Measurements from ENCODE around the gene SOCS2.

The SOCS2 gene, protein sequence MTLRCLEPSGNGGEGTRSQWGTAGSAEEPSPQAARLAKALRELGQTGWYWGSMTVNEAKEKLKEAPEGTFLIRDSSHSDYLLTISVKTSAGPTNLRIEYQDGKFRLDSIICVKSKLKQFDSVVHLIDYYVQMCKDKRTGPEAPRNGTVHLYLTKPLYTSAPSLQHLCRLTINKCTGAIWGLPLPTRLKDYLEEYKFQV

DNA sequence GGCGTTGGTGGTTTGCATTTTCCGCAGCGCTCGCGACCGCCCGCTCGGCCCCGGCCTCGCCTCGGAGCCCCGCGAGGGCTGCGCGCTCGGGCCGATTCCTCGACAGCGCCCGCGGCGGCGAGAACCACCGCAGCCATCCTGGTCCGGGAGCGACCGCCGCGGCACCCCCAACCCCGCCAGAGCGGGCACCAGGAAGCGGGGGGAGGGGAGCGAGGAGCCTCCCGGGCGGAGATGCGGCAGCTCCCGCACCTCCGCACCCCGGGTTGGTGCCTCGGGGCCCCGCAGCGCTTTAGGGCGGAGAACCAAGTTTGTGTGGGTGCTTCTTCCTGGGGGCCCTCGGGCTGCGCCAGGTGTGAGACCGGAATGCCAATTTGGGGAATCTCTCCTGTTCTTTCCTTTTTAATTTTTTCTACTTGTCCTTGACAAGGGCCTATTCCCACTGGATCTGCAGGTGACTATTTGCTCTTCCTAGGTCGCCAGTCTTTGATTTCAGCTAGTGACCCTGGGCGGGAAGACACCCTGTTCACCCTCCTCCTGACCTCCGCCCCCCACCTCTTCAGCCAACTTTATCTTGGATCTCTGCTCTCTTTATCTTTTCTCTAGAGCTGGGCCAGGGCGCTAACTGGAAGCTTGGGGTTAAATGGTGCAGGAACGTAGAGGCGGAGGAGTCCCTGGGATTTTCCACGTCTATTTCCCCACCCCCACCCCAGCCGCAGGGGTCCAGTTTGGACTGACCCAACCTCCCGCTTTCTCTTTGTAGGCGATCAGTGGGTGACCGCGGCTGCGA, at the start of gene SOCS2:
Gene SOCS2 (plus strand): TSS at position 751 of the 787 bp plus-strand sequence. CDS start 223 bp downstream, outside the sequence.
- no peak for TF ChIP-seq CTCF (IDR thresholded peaks at IDR 0.05)

DNA sequence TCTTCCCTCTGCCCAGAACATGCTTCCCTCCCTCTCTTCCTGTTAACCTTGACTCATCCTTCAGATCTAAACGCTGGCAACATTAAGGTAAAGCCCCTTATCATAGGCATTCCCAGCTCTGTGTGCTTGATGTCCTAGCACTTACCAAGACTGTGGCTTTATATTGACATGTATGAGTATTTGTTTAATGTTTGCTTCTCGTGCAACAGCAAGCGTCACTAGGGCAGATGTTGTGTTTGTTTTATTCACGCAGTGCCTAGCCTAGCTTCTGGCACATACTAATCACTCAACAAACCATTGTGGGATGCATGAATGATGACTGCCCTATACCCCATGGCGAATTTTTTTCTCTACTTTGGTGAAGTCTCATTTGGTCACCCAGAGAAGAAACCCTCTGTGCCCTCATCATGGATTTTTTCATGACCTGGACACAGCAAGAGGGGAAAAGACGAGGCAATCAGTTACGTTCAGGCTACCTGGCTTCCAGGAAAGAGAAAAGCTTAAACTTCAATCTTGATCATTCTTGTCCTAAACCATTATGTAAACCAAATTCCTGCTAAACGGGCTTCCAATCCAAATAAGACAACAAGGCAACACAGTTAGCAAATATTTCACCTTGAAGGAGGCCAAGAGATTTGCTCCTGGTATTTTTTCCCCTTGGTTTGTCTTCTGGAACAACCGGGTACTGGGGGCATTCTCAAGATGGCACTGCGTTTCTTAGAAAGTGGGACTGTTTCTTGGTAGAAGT, 47.9 kb upstream of the SOCS2 start:
- no peak for TF ChIP-seq CTCF (IDR thresholded peaks at IDR 0.05)

DNA sequence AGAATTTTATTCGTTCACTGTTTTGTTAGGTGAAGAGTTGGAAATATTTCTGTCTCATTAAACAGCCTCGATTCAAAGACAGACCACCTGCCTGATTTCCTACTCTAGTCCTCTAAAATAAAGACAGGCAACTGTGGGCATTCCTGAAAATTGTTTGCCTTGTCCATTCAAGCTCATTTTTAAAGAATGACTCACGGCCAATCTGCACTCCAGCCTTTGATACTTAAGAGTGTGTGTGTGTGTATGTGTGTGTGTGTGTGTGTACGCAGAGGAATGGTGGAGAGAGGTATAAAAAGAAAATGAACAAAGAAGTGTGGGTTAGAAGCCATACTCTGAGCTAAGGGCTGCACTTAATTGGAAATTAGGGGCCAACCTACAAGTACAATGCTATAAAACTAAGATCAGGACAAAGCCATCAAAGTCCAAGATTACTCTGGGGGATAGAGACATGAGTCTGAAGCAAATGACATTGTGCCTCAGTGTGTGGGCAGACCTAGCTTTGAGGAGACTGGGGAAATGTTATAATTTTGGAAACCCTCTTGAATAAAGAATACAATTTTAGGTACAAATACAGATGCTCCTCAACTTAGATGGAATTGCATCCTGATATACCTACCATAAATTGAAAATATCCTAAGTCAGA, 45.6 kb upstream of the SOCS2 start:
- no peak for TF ChIP-seq CTCF (IDR thresholded peaks at IDR 0.05)

- TF ChIP-seq CTCF (IDR thresholded peaks at IDR 0.05): no peak
These were observed 42.1 kb upstream of the SOCS2 start for GRCh38 chr12:93530358-93530757.

DNA sequence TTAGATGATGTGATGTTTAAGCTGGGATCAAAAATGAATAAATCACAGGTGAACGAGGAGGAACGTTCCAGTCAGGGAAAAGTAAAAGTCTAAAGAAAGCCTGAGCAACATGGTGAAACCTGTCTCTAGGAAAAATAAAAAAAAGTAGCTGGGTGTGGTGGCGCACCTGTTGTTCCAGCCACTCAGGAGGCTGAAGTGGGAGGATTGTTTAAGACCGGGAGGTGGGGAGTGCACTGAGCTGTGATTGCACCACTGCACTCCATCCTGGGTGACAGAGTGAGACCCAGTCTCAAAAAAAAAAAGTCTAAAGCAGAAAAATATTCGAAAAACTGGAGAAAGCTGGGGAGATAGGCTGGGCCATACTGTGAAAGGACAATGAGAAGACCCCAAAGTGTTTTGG, 39.2 kb upstream of the SOCS2 start:
- no peak for TF ChIP-seq CTCF (IDR thresholded peaks at IDR 0.05)

DNA sequence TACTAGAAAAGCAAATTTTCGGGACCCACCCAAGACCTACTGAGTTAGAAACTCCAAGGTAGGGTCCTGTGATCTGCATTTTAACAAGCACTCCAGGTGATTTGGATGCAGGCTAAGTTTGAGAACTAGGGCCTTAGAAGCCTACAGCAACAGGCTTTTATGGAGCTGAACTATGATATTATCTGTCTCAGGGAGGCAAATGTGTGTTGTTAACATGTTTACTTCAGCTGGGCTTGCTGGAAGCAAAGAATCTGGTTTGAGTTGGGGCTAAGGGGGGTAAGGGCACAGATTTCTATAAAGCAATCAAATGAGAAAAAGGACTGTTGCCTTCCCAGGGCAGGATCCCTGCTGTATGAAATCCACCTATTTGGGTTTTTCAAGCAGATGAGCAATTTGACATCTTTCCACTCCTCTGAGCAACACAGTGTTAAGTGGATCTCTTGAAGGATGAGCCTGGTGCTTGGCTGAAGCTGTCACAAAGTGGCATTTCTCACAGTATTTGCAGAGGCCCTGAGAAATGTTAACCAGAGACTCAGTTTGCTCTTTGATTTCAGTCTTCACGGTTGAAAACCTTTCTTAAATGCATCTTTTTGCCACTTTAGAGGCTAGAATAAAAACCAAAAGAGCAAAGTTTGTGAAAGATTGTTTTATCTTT, 36.2 kb upstream of the SOCS2 start:
- no peak for TF ChIP-seq CTCF (IDR thresholded peaks at IDR 0.05)

All from LNCAP (cell line).